ENCODE measurements around the gene FBXW10B. TPM values are rescaled to one million over a fixed set of nuclear protein-coding genes. Genes with fewer than 3 reads are reported as not detected.
"Not testable (repeated sequence)": the region's sequence is repeated elsewhere in the genome, so short reads cannot be mapped to it uniquely, and the experiment has no call there.

Gene FBXW10B
- total and polyA plus RNA-seq, 2 experiments from 2014 or later: 0.15 TPM; not detected in 1

DNA sequence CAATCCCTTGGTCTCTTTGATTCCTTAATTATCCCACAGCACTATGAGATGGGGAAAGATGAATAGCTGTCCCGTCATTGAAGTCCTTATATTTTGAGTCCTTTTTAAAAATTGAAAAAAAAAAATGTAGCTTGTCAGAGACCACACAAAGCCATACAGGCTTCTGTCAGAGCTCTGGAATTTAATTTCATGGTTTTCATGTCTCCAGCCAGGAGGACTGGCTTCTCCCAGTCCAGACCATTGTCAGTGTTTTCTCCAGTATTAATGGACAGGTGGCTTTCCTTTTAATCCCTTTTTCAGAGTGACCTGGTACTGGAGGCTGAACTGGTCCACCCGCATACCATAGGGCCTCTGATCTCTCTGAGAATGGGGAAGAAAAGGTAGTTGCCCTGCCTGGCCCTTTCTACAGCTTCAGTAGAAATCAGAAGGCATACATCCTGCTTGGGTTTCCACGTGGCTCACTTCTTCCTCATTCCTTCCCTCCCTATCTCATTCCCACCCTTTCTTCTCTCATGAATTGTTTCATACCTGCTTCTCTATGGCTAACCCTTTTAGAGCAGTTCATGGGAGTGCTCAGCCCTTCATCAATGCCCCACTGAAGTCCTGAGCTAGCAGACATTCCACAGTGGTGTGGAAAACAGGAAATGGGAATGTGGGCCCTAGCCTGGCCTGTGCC, 35.5 kb upstream of the FBXW10B start:
- no peaks in the 10 kb centered on the region for H4K20me1 ChIP-seq (ENCODE audit: insufficient read depth)
- no peaks in the 10 kb centered on the region for H3K9me3 ChIP-seq (ENCODE audit: low read depth)
- in situ Hi-C loops (cut with MboI): no loop called here
- H3K9me2 ChIP-seq (ENCODE audit: insufficient read depth): no peaks in the 10 kb centered on the region
- no peaks in the 10 kb centered on the region for H3K36me3 ChIP-seq (ENCODE audit: low read depth)
- TF ChIP-seq EZH2 (IDR thresholded peaks at IDR 0.05; ENCODE audit: insufficient read depth, poor library complexity, severe bottlenecking) (no peak), EZH2phosphoT487 (IDR thresholded peaks at IDR 0.05; ENCODE audit: insufficient read depth, low read depth) (no peak)
- H3K9ac ChIP-seq: no peak overlapping the region
- H3K4me3 ChIP-seq: no peak overlapping the region
- H3K27me3 ChIP-seq (replicated peaks; ENCODE audit: insufficient read depth): no peaks in the 10 kb centered on the region
- peaks cover 8% of the 10 kb centered on the region; the same call in 1 of the 2 replicates for H3K79me2 ChIP-seq (ENCODE audit: insufficient read depth)
- 76 to 79% methylated on average over 3 of the region's 3 CpGs for WGBS, 2 experiments (ENCODE audit: low coverage in 1 of 2, low lambda C conversion rate in 2 of 2, missing lambda C conversion rate in 2 of 2)
- H2AFZ ChIP-seq: no peak overlapping the region
- H3F3A ChIP-seq (ENCODE audit: insufficient read depth): peaks cover 3% of the 10 kb centered on the region
- DNase-seq: no peak
- H3K27ac ChIP-seq: no peak overlapping the region
- no peak overlapping the region for H3K4me2 ChIP-seq (ENCODE audit: unreplicated experiment)
- H3K4me1 ChIP-seq (ENCODE audit: insufficient read depth): peaks cover 15% of the 10 kb centered on the region

DNA sequence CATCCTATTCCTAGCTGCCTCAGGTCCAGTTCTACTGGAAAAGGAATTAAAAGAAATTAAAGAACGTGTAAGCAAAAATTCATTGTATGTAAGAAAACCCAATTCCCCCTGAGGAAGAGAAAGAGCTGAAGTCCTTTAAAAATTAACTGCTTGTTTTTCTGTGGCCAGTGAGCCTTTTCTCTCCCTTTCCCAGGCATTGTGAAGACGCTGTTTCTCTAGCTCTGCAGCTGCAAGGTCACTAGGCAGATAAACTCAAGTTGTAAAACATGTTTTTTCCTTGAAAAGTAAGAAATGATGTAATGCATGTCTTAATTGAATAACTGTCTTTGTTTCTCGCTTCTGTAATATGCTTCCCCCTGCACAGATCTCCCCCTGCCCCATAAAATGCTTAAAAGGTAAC, 34.9 kb upstream of the FBXW10B start:
- H3F3A ChIP-seq (ENCODE audit: insufficient read depth); H3K9me3 ChIP-seq (ENCODE audit: low read depth); H4K20me1 ChIP-seq (ENCODE audit: insufficient read depth); H3K4me3 ChIP-seq; H3K9ac ChIP-seq; H3K27ac ChIP-seq; DNase-seq; H3K4me2 ChIP-seq (ENCODE audit: unreplicated experiment); H3K9me2 ChIP-seq (ENCODE audit: insufficient read depth); H2AFZ ChIP-seq; H3K27me3 ChIP-seq (replicated peaks; ENCODE audit: insufficient read depth); H3K36me3 ChIP-seq (ENCODE audit: low read depth); in situ Hi-C loops (cut with MboI): not testable (repeated sequence)
- H3K79me2 ChIP-seq (ENCODE audit: insufficient read depth): peaks cover 14% of the 10 kb centered on the region; the same call in 1 of the 2 replicates
- 64 to 65% methylated on average over 3 of the region's 3 CpGs for WGBS, 2 experiments (ENCODE audit: low coverage in 1 of 2, low lambda C conversion rate in 2 of 2, missing lambda C conversion rate in 2 of 2)
- peaks cover 21% of the 10 kb centered on the region for H3K4me1 ChIP-seq (ENCODE audit: insufficient read depth)

DNA sequence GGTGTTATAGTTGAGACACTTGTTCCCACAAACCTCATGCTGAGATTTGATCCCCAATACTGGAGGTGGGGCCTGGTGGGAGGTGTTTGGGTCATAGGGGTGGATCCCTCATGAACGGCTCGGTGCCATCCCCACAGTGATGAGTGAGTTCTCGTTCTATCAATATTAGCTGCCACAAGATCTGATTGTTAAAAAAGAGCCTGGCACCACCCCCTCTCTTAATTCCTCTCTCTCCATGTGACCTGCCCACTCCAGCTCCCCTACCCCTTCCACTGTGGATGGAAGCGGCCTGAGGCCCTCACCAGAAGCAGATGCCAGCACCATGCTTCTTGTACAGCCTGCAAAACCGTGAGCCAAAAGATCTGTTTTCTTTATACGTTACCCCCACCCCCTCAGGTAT, 33.5 kb upstream of the FBXW10B start:
- Histone ChIP-seq H3K9ac (no peak overlapping the region), H3K9me2 (ENCODE audit: insufficient read depth) (no peaks in the 10 kb centered on the region), H3K9me3 (ENCODE audit: low read depth) (no peaks in the 10 kb centered on the region), H3K27ac (no peak overlapping the region), H3K4me2 (ENCODE audit: unreplicated experiment) (no peak overlapping the region), H3F3A (ENCODE audit: insufficient read depth) (peaks cover 3% of the 10 kb centered on the region), H3K27me3 (replicated peaks; ENCODE audit: insufficient read depth) (no peaks in the 10 kb centered on the region), H3K4me1 (ENCODE audit: insufficient read depth) (peaks cover 24% of the 10 kb centered on the region), H3K79me2 (ENCODE audit: insufficient read depth) (peaks cover 19% of the 10 kb centered on the region; the same call in 1 of the 2 replicates), H3K36me3 (ENCODE audit: low read depth) (no peaks in the 10 kb centered on the region), H4K20me1 (ENCODE audit: insufficient read depth) (no peaks in the 10 kb centered on the region), H2AFZ (no peak overlapping the region), H3K4me3 (no peak overlapping the region)
- in situ Hi-C loops (cut with MboI): no loop called here
- WGBS, 2 experiments (ENCODE audit: low coverage in 1 of 2, low lambda C conversion rate in 2 of 2, missing lambda C conversion rate in 2 of 2): 54 to 62% methylated on average over 6 of the region's 6 CpGs
- TF ChIP-seq EZH2 (IDR thresholded peaks at IDR 0.05; ENCODE audit: insufficient read depth, poor library complexity, severe bottlenecking) (no peak), EZH2phosphoT487 (IDR thresholded peaks at IDR 0.05; ENCODE audit: insufficient read depth, low read depth) (no peak)
- DNase-seq: no peak

DNA sequence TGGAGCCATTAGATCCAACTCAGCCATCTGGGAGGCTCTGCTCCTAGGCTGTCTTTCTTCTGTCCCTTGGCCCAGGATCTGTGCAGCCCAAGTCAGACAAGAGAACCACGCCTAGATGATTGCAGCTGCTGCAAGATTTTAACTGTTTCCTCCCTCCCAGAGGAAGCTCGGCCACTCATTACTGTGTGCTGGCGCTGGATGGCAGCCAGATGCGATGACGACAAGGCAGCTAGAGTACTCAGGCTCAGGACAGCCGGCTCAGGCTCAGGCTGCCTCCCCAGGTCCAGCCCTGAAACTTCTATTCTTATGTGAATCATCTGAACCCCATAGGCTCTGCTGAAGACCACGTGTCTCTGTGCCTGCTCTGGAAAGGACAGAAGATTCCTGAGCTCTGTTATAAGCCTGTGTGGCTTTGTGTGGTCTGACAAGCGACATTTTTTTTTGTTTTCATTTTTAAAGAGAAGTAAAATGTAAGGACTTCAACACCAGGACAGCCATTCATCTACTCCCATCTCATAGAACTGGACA, 32.1 kb upstream of the FBXW10B start:
- peak; percentile 99 for DNase-seq
- H3K4me1 ChIP-seq (ENCODE audit: insufficient read depth): peaks cover 24% of the 10 kb centered on the region
- WGBS, 2 experiments (ENCODE audit: low coverage in 1 of 2, low lambda C conversion rate in 2 of 2, missing lambda C conversion rate in 2 of 2): 1% methylated on average over 7 to 8 of the region's 8 CpGs
- H3K9me2 ChIP-seq (ENCODE audit: insufficient read depth): no peaks in the 10 kb centered on the region
- peaks cover 3% of the 10 kb centered on the region for H3F3A ChIP-seq (ENCODE audit: insufficient read depth)
- TF ChIP-seq EZH2 (IDR thresholded peaks at IDR 0.05; ENCODE audit: insufficient read depth, poor library complexity, severe bottlenecking) (no peak), EZH2phosphoT487 (IDR thresholded peaks at IDR 0.05; ENCODE audit: insufficient read depth, low read depth) (no peak)
- H4K20me1 ChIP-seq (ENCODE audit: insufficient read depth): no peaks in the 10 kb centered on the region
- peak overlapping the region; percentile 81 for H3K4me3 ChIP-seq
- in situ Hi-C loops (cut with MboI): no loop called here
- H3K9ac ChIP-seq: peak overlapping the region; percentile 79
- peak overlapping the region; percentile 69 for H2AFZ ChIP-seq
- H3K79me2 ChIP-seq (ENCODE audit: insufficient read depth): peaks cover 19% of the 10 kb centered on the region; the same call in 1 of the 2 replicates
- H3K27ac ChIP-seq: peak overlapping the region; percentile 84
- H3K36me3 ChIP-seq (ENCODE audit: low read depth): no peaks in the 10 kb centered on the region
- H3K27me3 ChIP-seq (replicated peaks; ENCODE audit: insufficient read depth): no peaks in the 10 kb centered on the region
- H3K4me2 ChIP-seq (ENCODE audit: unreplicated experiment): peak overlapping the region; percentile 84
- H3K9me3 ChIP-seq (ENCODE audit: low read depth): no peaks in the 10 kb centered on the region
